Measurements from ENCODE around the gene SEC11C. TPM values are rescaled to one million over a fixed set of nuclear protein-coding genes. Genes with fewer than 3 reads are reported as not detected.

Gene SEC11C
- total RNA-seq, 1 donor from 2014 or later, result 20.8 TPM

DNA sequence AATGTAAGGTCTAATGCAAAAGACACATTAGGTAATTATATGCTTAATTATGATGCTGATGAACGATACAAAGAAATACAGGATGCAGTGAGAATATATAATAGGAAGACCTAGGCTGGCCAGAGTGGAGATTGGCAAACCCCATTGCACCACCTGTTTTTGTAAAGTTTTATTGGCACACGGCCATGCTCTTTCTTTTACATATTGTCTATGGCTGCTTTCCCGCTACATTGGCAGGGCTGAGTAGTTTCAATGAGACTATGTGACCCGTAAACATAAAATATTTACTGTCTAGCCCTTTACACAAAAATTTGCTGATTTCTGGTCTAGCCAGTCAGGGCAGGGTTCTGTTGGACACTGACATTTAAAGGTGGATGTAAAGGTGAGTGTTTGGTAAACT lies 5.4 kb downstream of the SEC11C start:
- peak; percentile 8 for DNase-seq

DNA sequence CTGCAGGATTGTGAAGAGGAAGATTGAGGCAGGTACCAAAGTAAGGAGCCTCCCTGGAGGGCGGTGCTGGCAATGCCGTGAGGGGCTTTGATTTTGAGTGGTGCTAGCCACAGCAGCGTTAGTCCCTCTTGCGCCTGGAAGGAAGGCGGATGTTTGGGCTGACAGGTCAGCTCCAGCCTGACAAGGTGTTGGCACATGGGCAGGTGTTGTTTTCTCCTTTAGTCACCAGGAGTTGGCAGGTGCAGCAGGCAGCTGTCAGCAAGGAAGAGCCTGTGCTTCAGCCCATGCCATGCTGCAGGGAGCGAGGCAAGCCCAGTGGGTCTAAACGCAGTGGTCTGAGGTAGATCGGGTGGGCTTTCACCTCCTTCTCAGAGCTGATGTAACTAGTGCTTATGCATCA lies 8.5 kb downstream of the SEC11C start:
- DNase-seq, result no peak

DNA sequence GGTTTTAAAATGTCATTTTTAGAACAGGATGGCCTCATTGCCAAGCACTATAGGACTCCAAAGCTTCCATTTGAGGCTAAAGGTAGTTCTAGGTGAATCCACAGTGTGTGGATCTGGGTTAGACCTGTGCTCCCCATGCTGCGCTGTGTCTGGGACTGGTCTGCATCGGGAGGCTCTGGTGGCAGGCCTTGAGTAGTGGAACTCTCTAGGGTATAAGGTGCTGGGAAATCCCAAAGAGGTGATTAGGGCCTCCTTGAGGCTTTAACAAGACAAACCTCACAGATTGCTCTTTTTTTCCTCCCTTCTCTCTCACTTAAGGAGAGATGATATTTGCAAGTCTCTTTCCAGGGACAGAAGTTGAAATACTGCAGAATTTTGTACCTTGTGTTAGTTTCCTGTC lies 9.3 kb downstream of the SEC11C start:
- DNase-seq, result no peak

DNA sequence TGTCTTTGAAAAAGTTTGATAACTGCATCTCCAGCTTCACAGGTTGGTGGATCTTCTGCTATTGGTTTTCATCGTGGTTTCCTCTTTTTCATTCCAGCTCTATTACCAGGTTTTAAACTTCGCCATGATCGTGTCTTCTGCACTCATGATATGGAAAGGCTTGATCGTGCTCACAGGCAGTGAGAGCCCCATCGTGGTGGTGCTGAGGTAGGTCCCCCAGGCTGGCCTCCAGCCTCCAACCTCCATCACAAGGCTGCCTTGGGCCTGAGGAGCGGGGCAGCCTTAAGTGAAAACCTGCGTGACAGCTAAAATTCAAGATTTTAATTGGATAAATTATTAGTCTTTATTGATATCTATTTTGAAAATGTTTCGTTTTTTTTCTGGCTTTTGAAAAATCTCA lies 9.7 kb downstream of the SEC11C start:
- DNase-seq, result no peak

DNA sequence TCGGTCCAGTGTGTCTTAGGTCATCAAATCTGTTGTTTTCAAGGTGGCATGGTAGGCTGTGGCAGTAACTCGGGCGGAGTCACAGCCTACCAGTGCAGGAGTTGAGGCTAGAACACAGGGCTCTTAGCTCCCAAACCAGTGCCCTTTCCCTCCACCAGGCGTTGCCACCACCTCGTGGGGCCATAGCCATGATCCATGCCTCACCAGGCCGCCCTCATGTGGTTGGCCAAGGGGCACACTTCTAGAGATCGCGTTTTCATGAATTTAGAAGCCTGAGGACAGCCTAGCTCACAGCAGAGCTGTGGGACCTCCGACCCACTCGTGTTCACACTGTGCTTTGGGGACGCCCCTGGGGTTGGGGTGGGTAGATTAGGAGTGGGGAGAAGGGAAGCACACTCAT lies 10.6 kb downstream of the SEC11C start:
- DNase-seq, result no peak

DNA sequence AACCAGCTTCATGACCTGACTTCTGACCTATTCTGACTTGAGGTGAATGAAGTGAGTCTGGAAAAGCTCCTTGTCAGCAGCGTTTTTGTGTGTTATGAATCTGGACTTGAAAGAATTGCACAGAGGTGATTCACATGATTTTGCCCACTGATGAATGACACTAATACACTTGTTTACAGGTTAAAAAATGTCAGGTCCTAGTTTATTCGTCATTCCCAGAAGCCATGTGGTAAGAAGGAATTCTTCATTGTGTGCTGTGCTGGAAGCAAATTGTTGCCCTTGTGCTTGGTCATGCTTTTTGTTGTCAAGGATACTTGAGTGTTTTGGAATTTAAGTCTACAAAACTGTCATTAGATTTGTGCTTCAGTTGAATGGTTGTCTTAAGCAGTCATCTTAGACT lies 15.5 kb downstream of the SEC11C start:
- no peak for DNase-seq

DNA sequence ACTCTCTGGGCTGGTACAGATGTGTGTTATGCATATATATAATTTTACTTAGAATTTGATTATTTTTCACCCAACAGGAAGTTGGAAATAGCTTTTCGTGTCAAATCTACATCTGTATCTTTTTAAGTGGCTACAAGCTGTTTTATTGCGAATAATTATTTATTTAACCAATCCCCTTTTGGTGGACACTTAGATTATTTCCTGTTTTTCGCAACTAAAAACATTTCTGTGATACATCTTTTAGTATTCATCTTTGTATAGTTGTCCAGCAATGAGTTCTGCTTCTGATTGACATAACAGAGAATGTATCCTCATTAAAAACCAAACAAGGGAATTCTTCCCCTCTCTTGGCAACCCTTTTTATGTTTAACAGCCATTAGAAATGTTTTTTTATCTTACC lies 16.6 kb downstream of the SEC11C start:
- DNase-seq, result no peak

DNA sequence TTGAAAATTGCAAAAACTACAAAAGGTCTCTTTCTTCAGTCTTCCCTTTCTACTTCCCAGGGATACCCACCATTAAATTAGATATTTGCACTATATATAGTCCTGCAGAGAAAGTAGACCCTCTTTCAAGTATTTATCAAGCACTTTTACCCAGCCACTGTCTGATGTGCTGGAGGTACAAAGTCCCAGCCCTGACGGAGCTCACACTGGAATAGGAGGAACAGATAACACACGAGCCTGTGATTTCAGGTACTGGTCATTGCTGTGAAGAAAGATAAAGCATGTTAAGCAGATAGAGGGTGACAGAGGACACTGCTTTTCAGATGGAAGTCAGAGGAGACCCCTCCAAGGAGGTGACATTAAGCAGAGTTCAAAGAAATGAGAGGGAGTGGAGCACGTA lies 19.6 kb downstream of the SEC11C start:
- no peak for DNase-seq

DNA sequence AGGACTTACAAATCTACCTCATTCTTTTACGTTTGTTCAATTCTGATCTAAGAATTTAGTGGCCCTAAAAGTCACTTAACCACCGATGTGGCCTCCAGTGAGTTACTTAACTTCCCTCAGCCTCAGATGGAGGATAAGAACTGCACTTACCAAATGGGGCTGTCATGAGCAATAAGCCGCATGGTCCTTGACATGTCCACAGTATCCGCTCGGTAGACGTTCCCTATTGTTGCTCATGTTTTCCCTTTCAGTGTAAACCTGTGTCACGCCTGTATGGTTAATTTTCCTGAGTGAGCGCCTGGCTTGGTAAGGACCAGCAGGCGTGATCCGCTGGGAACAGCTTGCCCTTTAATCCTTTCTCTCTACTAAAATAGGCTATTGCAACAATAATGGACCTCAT lies 20.3 kb downstream of the SEC11C start:
- no peak for DNase-seq

DNA sequence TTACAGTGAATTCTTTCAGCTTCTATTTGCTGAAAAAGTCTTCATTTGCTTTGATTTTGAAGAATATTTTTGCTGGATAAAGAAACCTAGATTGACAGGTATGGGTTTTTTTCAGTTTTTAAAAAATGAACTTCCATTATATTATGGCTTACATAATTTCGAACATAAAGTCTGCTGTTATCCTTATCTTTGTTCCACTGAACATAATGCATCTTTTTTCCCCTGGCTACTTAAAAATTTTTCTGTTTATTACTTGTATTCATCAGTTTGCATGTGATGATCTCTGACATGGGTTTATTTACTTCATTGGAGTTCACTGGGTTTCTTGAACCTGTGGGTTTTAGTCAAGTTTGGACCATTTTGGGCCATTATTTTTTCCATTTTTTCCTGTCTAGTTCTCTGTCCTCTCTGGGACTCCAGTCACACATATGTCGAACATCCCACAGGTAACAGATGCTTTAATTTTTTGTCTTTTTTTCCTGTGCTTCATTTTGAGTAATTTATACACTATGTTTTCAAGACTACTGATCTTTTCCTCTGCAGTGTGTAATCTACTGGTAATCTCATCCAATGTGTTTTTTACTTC lies 33.1 kb downstream of the SEC11C start:
- no peak for DNase-seq

DNA sequence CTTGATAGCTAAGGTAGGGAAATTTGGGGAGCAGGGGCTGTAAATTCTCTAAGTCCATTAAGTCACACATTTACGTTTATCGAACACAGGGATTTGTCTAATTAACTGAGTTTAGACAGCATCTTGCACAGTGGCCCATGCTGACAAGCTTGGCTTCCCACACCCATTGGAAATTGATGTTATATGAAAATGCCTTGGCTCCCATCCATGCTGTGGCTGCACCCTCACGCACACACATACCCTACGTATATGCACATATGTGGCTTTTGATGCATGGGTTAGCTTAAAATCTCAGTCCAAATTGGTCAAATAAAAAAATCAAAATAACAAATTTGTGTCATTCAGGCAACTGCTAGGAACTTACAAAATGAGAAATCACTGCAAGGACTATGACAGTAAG lies 37.8 kb downstream of the SEC11C start:
- no peak for DNase-seq

DNA sequence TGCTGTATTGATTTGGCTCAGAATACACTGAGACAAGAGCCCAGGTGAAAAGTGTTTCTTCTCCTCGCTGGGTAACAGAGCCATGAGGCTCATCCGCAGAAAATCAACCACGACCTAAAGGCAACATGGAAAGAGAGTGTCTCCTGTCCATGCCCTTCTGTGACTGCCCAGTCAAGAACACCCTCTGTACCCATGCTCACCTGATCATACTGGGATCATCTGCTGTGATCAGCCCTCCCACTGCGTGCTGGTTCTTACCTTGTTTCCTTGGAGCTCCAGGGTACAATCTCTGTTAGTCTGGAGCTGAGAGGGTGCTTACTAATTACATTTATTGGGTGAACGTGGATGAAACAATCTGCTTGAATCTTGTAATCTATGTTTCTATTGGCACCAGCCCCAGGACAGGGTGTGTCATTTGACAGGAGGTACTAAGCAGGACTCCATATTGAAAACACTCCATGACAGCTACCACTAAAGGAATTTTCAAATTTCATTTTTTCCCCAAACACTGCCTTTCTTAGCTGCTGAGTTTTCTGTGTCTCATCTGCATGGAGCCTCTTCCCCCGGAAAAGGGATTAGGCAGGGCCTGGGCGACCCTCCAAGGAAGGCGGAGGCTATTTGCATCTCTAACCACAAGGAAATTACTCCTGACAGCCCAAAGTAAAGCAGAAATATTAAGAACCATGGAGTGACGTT lies 40.6 kb downstream of the SEC11C start:
- DNase-seq, result no peak

DNA sequence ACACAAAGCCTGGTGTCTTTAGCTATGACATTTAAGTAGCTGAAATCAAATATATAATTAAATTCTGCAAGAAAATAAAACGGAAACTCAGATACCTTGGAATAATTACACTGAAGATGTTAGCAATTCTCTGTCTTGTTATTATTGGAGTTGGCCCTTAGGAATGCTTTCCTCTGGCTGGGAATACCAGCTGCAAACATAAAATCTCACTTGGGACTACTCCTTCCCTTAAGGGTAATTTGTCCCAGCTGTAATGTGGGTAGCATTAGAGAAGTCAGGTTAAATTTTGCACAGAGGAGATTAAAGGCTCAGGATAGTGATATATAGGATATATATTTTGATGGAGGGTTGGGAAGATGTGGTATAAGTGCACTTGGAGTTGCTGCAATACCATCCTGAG lies 43.0 kb downstream of the SEC11C start:
- no peak for DNase-seq

DNA sequence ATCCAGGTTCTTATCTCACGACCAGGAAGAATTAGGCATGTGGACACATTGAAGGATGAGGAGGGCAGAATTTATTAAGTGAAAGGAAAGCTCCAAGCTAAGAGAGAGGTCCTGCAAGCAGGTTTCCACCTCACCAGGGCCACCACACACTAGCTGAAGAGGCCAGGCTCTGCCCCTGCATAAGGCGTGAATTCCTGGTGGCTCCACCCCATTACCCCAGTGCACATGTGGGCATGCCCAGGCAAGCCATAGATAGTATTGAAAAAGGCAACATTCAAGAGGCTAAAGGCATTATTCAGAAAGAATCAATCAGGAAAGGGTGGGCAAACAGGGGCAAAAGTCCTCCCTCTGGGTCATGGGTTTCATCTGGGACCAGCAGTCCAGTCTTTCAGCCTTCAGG lies 49.3 kb downstream of the SEC11C start:
- no peak for DNase-seq

DNA sequence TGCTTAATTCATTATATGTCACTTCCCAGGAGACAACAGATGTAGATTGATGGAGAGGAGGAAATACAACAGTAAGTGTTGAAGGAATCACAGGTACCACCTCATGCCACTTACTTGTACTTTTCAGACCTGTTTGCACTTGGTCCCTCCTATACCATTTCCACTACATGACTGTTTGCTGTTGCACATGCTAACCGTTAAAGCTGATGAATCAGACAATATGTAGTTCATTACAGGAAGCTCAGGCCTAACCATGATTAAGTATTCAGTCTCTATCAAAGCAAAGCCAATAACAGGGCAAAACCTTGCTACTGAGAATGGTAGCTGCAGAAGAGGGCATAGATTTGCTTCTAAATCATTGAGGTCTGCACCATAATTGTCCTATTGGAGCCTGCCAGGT lies 50.1 kb downstream of the SEC11C start:
- DNase-seq, result no peak

DNA sequence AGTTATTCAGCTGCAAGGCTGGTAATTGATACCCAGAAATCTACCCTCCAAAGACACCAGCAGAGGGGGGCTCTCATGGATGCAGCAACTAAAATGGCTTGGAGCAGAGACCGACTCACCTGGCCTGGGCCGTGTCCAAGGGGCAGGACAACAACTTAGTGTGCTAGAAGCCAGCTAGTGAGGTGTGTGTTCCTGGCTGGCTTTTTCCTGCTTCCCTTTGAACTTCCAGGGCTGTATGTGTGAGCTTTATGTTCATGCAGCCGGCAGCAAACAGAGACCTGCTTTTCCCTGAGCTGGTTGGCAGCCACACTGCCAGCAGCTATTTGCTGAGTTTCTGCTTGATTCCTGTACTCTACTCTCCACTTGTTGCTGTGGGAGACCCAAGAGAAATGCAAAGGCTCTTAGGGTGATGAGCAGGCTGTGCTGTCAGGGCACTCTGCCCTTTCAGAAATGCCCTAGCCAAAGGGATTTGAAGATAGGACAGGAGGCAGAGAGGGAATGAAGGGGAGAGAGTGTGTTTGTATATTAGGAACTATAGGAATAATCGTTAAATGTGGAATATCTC lies 56.6 kb downstream of the SEC11C start:
- no peak for DNase-seq

DNA sequence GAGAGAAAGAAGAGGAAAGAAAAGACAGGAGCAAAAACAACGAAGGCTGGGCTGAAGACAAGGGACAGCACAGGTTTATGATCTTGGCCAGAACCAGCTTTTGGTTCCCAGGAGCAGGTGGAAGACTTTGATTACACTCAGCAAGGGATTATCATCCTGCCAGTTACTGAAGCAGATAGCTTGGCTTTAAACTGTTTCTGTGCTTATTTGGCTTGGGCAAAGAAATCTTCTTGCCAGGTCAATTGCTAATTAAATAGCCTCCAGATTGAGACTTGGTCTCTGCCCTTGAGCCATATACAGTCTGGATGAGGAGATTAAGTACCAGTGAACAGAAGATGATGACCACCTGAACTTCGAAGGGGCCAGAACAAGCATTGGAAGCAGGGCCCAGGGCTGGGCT lies 58.0 kb downstream of the SEC11C start:
- no peak for DNase-seq

DNA sequence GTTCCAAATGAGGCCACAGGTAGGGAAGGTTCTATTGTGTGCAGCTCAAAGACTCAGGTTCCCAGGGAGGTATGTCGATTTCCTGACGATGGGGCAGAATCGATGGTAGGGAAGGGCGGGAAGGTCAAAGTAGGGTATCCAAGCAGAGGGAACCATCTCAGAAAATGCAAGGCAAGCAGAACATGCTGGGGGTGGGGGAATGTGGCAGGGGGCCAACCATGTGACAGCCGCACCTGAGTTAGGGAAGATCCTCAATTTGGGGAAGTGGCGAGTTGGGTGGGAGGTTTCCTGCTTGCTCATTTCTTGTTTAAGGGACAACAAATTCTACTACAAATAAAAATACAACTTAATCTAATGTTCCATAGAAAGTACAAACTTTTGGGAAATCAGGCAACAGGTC lies 58.5 kb downstream of the SEC11C start:
- no peak for DNase-seq

DNA sequence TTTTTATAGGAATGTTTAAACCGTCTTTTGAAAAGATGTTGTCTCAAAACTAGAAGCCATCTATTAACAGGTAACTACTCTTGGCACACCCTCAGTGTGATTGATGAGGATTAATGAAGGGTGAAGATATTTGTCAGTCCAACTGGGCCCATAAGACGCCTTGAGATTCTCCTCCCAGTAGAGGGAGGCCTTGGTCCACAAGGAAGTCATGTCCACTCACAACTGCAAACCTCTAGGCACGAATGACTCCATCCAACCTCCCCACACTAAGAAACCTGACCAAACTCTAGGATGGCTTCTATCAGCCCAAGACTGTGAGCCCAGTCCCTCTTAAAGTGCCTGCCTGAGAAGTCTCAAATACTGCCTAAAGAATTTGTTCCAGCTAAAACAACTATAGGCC lies 61.1 kb downstream of the SEC11C start:
- no peak for DNase-seq

DNA sequence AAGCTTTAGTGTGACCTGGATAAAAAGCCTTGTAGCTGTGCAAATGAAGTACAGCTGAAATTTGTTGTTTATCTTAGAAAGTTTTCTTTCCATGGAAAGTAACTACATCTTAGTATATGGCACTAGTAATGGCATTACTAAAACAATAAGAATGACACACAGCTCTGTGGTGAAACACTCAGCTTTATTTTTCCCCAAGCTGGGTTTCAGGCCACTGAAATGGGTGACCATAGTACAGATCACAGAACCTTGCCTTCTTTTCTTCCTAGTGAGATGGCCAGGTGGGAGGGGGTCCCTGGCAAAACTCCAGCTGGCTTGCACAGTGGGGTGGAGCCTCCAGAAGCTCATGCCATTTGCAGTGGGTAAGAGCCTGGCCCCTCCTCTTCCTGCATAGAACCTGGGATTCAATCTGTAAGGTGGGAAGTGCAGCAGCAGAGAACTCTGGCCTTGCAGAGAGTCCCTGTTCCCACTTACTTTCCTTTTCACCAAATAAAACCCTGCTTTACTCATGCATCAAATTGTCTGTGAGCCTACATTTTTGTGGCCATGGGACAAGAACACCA lies 62.7 kb downstream of the SEC11C start:
- DNase-seq, result no peak

DNA sequence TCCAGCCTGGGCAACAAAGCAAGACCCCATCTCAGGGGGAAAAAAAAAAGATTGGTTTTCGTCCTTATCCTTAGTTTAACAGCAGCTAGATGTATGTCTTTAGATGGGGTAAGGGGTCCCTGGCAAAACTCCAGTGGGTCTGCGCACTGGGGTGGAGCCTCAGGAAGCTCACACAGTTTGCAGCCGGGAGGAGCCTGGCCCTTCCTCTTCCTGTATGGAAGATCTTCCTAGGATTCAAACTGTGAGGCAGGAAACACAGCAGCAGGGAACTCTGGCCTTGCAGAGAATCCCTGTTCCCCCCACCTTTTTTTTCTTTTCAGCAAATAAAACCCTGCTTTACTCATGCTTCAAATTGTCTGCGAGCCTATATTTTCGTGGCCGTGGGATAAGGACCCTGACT lies 67.8 kb downstream of the SEC11C start:
- DNase-seq, result no peak
